ENCODE results near the gene KCNQ1. TPM values are rescaled to one million over a fixed set of nuclear protein-coding genes. Genes with fewer than 3 reads are reported as not detected.
A peak's percentile ranks its signal among the peaks of the same experiment; 100 is the strongest.

The KCNQ1 gene
- total and polyA plus RNA-seq, 9 of the 15 experiments (the other 6 are each of a cell fraction or from before 2014, with no cell fraction given): 0.44 TPM; not detected in 8

GRCh38 chr11:2778630-2779498, 334.1 kb downstream of the KCNQ1 start (continued):
- TF ChIP-seq SOX6 (IDR thresholded peaks at IDR 0.05): peak; percentile 87
- peak; percentile 16; the same call in 1 of the 2 replicates for TF ChIP-seq ZNF311 (CRISPR knock-in tag; IDR thresholded peaks at IDR 0.05)
- 0 out of 2 replicates have a peak, but pooled peaks have one; percentile 2 for TF ChIP-seq SREBF2 (CRISPR knock-in tag; IDR thresholded peaks at IDR 0.05)
- peak; percentile 41; the same call in 1 of the 2 replicates for TF ChIP-seq PATZ1 (CRISPR knock-in tag; IDR thresholded peaks at IDR 0.05; ENCODE audit: borderline replicate concordance)
- no peak; the same call in 1 of the 2 replicates for TF ChIP-seq ETV5 (CRISPR knock-in tag; IDR thresholded peaks at IDR 0.05; ENCODE audit: low read depth)
- TF ChIP-seq KLF13 (tag; IDR thresholded peaks at IDR 0.05; ENCODE audit: borderline replicate concordance, low read depth): peak; percentile 49; the same call in 1 of the 2 replicates
- TF ChIP-seq ZNF507 (tag; conservative IDR thresholded peaks at IDR 0.05): no peak
- peak; percentile 75 for TF ChIP-seq HES1 (IDR thresholded peaks at IDR 0.05; ENCODE audit: low read depth)
- TF ChIP-seq CAMTA2 (CRISPR knock-in tag; conservative IDR thresholded peaks at IDR 0.05): 0 out of 2 replicates have a peak, but pooled peaks have one; percentile 43
- TF ChIP-seq ZNF644 (tag; IDR thresholded peaks at IDR 0.05; ENCODE audit: low read depth): peak; percentile 85; the same call in 1 of the 2 replicates
- TF ChIP-seq ZMIZ1 (IDR thresholded peaks at IDR 0.05; ENCODE audit: low read depth in 2 of 2, low read length in 2 of 2): peak in 1 of 2 experiments; percentile 88; a peak in 2 of 4 replicates
- TF ChIP-seq, protein P1, sequence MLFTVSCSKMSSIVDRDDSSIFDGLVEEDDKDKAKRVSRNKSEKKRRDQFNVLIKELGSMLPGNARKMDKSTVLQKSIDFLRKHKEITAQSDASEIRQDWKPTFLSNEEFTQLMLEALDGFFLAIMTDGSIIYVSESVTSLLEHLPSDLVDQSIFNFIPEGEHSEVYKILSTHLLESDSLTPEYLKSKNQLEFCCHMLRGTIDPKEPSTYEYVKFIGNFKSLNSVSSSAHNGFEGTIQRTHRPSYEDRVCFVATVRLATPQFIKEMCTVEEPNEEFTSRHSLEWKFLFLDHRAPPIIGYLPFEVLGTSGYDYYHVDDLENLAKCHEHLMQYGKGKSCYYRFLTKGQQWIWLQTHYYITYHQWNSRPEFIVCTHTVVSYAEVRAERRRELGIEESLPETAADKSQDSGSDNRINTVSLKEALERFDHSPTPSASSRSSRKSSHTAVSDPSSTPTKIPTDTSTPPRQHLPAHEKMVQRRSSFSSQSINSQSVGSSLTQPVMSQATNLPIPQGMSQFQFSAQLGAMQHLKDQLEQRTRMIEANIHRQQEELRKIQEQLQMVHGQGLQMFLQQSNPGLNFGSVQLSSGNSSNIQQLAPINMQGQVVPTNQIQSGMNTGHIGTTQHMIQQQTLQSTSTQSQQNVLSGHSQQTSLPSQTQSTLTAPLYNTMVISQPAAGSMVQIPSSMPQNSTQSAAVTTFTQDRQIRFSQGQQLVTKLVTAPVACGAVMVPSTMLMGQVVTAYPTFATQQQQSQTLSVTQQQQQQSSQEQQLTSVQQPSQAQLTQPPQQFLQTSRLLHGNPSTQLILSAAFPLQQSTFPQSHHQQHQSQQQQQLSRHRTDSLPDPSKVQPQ (CRISPR knock-in tag; IDR thresholded peaks at IDR 0.05; ENCODE audit: borderline replicate concordance): no peak
- peak; percentile 21; the same call in 1 of the 2 replicates for TF ChIP-seq NR4A1 (CRISPR knock-in tag; IDR thresholded peaks at IDR 0.05)
- peak; percentile 78 for TF ChIP-seq NR4A1 (tag; IDR thresholded peaks at IDR 0.05)
- peak; percentile 72 to 98; a peak in 3 of 4 replicates for TF ChIP-seq TBL1XR1 (IDR thresholded peaks at IDR 0.05; ENCODE audit: low read length in 2 of 2)
- TF ChIP-seq HSF4 (CRISPR knock-in tag; IDR thresholded peaks at IDR 0.05; ENCODE audit: borderline replicate concordance): no peak
